Kidney epithelial cell (primary cell): Measurements from ENCODE around the gene ENPP6. TPM values are rescaled to one million over a fixed set of nuclear protein-coding genes. Genes with fewer than 3 reads are reported as not detected.

Experiments
- DNase-seq: peaks from one replicate; pipeline ENCODE4 v3.0.0-alpha.2; 2010; ENCODE audit warnings: low read depth
- H3K27me3 ChIP-seq: 2 replicates; pipeline ENCODE4 v1.6.0; 2011; ENCODE audit warnings: low read length; ENCODE audit not compliant: control insufficient read depth, insufficient read depth
- H3K36me3 ChIP-seq: 2 replicates; pipeline ENCODE4 v1.5.1; 2011; ENCODE audit warnings: low read length; ENCODE audit not compliant: control insufficient read depth, insufficient read depth
- H3K4me3 ChIP-seq: 2 replicates; pipeline ENCODE4 v1.5.1; 2011; ENCODE audit warnings: low read depth, mild to moderate bottlenecking, control low read depth, low read length
- total RNA-seq: library from RNA; depleted of rRNA; stranded (reverse); fragments of >200 nt; gene quantifications from 2 replicates; pipeline ENCODE4 v1.2.3, GENCODE V29; 2015
- TF ChIP-seq, protein P1 (sequence below): IDR thresholded peaks from 2 replicates; pipeline ENCODE4 v1.5.1; 2011; ENCODE audit warnings: mild to moderate bottlenecking, moderate library complexity, low read length, control low read depth, inconsistent platforms; ENCODE audit not compliant: insufficient read depth, poor library complexity, severe bottlenecking

The ENPP6 gene
- total RNA-seq, 1 donor from 2014 or later: 0.04 TPM

GRCh38 chr4:184122631-184123408 is 94.9 kb downstream of the ENPP6 start:
- Histone ChIP-seq H3K27me3 (peaks cover 2% of the 10 kb centered on the region), H3K4me3 (no peak overlapping the region), H3K36me3 (no peaks in the 10 kb centered on the region)
- no peak for DNase-seq
- TF ChIP-seq, protein P1, sequence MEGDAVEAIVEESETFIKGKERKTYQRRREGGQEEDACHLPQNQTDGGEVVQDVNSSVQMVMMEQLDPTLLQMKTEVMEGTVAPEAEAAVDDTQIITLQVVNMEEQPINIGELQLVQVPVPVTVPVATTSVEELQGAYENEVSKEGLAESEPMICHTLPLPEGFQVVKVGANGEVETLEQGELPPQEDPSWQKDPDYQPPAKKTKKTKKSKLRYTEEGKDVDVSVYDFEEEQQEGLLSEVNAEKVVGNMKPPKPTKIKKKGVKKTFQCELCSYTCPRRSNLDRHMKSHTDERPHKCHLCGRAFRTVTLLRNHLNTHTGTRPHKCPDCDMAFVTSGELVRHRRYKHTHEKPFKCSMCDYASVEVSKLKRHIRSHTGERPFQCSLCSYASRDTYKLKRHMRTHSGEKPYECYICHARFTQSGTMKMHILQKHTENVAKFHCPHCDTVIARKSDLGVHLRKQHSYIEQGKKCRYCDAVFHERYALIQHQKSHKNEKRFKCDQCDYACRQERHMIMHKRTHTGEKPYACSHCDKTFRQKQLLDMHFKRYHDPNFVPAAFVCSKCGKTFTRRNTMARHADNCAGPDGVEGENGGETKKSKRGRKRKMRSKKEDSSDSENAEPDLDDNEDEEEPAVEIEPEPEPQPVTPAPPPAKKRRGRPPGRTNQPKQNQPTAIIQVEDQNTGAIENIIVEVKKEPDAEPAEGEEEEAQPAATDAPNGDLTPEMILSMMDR: no peak

GRCh38 chr4:184120549-184121127 is 97.0 kb downstream of the ENPP6 start:
- H3K36me3 ChIP-seq: no peaks in the 10 kb centered on the region
- peaks cover 2% of the 10 kb centered on the region for H3K27me3 ChIP-seq
- no peak for DNase-seq
- TF ChIP-seq, protein P1: no peak
- no peak overlapping the region for H3K4me3 ChIP-seq

DNA sequence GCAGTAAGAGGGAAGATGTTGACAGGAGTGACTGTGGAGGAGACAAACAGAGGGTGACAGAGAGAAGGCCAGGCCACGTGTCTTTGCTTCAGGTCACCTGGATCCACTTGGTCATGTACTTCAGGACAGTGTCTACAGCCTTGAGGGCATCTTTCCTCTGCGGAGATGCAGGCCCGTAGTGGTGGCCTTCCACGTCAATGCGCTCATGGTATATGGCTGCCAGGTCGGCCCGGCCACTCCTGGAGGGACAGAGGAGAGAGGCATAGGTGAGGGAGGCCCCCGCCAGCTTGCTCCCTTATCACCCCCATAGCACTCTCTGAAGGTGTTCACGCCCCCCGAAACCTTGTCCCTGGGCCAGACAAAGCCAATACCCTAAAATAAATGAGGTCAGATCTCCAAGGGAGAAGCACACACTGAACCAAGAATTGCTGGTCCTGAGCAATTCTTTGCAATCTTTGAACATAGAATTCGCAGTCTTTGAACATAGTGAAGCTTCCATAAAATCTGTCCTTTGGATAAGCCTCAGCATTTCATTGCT is 99.9 kb downstream of the ENPP6 start:
- Histone ChIP-seq H3K36me3 (no peaks in the 10 kb centered on the region), H3K4me3 (no peak overlapping the region), H3K27me3 (peaks cover 2% of the 10 kb centered on the region)
- no peak for DNase-seq
- TF ChIP-seq, protein P1: no peak

DNA sequence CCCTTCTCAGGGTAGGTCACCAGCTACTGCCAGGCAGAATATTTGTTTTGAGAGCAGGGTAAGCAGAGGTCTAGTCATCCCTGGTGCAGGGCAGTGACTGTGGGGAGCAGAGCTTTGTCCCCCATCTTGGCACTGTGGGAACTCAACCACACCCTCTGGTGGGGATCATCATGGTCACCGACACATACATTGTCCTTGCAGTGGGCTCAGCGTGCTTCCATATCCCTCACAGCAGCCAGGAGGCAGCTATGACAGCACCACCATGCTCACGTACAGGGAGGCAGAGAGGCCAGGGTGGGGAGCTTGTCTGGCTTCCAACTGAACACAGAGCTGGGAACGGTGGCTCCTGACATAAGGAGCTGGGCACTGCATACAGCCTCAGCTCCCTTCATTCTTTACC is 102.3 kb downstream of the ENPP6 start:
- no peak overlapping the region for H3K4me3 ChIP-seq
- H3K27me3 ChIP-seq: peaks cover 2% of the 10 kb centered on the region
- TF ChIP-seq, protein P1: no peak
- no peaks in the 10 kb centered on the region for H3K36me3 ChIP-seq
- DNase-seq: no peak

GRCh38 chr4:184114431-184114830 is 103.2 kb downstream of the ENPP6 start:
- Histone ChIP-seq H3K36me3 (no peaks in the 10 kb centered on the region), H3K27me3 (peaks cover 4% of the 10 kb centered on the region), H3K4me3 (no peak overlapping the region)
- DNase-seq: no peak
- TF ChIP-seq, protein P1: no peak
